ENCODE results near the gene PTPRG. TPM values are rescaled to one million over a fixed set of nuclear protein-coding genes. Genes with fewer than 3 reads are reported as not detected.
"Not testable (repeated sequence)": the region's sequence is repeated elsewhere in the genome, so short reads cannot be mapped to it uniquely, and the experiment has no call there.

The PTPRG gene
- polyA plus RNA-seq, 3 donors, result not detected

- Mint-ChIP-seq H3K4me1 (no peaks in the 10 kb centered on the region), H3K4me3 (no peak overlapping the region), H3K9me3 (peaks cover 0 to 7% (median 3%) of the 10 kb centered on the region in 7 donors), H3K36me3 (no peaks in the 10 kb centered on the region), H3K27ac (no peak overlapping the region), H3K27me3 (ENCODE audit: low read depth in 3 of 3) (peaks cover 0 to 1% (median 0%) of the 10 kb centered on the region in 3 donors)
- intact Hi-C loops (cut with micrococcal nuclease), result no loop called here
- Histone ChIP-seq H3K79me2 (ENCODE audit: insufficient read depth, low read length) (no peaks in the 10 kb centered on the region), H3K27me3 (ENCODE audit: control insufficient read depth in 2 of 2, insufficient read depth in 2 of 2, low read length in 2 of 2) (no peaks in the 10 kb centered on the region), H3K4me2 (replicated peaks; ENCODE audit: extremely low read depth, low read length, poor library complexity, severe bottlenecking) (no peak overlapping the region), H3K4me3 (replicated peaks in 1 of 3; ENCODE audit: low read depth in 2 of 3, low read length in 3 of 3) (no peak overlapping the region), H4K20me1 (ENCODE audit: insufficient read depth, low read length) (no peaks in the 10 kb centered on the region), H3K9me3 (replicated peaks in 1 of 2; ENCODE audit: control insufficient read depth in 1 of 2, insufficient read depth in 1 of 2, low read length in 2 of 2) (no peaks in the 10 kb centered on the region), H3K4me1 (ENCODE audit: control insufficient read depth in 1 of 2, insufficient read depth in 2 of 2, low read length in 2 of 2) (no peaks in the 10 kb centered on the region), H2AFZ (ENCODE audit: insufficient read depth, low read depth, low read length, poor library complexity, severe bottlenecking) (no peak overlapping the region), H3K9ac (ENCODE audit: insufficient read depth, low read length, poor library complexity, severe bottlenecking) (no peak overlapping the region), H3K36me3 (replicated peaks in 1 of 2; ENCODE audit: control insufficient read depth in 1 of 2, insufficient read depth in 2 of 2, low read length in 2 of 2) (no peaks in the 10 kb centered on the region), H3K27ac (ENCODE audit: low read depth in 1 of 2, low read length in 2 of 2) (no peak overlapping the region)
- 60% methylated on average over 1 of the region's 4 CpGs for WGBS (ENCODE audit: insufficient coverage)
- DNase-seq, result no peak
- TF ChIP-seq, protein P1, sequence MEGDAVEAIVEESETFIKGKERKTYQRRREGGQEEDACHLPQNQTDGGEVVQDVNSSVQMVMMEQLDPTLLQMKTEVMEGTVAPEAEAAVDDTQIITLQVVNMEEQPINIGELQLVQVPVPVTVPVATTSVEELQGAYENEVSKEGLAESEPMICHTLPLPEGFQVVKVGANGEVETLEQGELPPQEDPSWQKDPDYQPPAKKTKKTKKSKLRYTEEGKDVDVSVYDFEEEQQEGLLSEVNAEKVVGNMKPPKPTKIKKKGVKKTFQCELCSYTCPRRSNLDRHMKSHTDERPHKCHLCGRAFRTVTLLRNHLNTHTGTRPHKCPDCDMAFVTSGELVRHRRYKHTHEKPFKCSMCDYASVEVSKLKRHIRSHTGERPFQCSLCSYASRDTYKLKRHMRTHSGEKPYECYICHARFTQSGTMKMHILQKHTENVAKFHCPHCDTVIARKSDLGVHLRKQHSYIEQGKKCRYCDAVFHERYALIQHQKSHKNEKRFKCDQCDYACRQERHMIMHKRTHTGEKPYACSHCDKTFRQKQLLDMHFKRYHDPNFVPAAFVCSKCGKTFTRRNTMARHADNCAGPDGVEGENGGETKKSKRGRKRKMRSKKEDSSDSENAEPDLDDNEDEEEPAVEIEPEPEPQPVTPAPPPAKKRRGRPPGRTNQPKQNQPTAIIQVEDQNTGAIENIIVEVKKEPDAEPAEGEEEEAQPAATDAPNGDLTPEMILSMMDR (IDR thresholded peaks at IDR 0.05), result no peak
These were observed 474.2 kb downstream of the PTPRG start for GRCh38 chr3:62035402-62036057.

DNA sequence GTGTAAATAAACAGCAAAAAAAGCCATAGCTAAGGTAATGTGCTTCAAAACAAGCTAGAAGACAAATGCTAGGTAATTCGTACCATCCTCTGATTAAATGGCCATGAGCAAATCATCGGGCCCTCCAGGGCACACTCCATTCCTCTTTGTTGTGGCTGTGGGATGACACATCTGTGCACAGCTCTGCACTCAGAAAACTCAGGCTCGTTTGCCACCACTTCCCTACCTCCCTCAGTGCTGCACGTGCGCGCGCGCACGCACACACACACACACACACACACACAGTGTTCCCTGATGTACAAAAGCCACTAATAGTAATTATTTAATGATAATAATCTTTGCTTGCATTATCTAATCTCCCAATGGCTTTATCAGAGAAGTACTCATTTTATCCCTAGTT is 475.4 kb downstream of the PTPRG start:
- Mint-ChIP-seq H3K4me3 (no peak overlapping the region), H3K27me3 (ENCODE audit: low read depth in 3 of 3) (peaks cover 0 to 1% (median 0%) of the 10 kb centered on the region in 3 donors), H3K36me3 (no peaks in the 10 kb centered on the region), H3K27ac (no peak overlapping the region), H3K4me1 (no peaks in the 10 kb centered on the region), H3K9me3 (peaks cover 0 to 6% (median 0%) of the 10 kb centered on the region in 7 donors)
- DNase-seq, result no peak
- H3K36me3 ChIP-seq (replicated peaks in 1 of 2; ENCODE audit: control insufficient read depth in 1 of 2, insufficient read depth in 2 of 2, low read length in 2 of 2), result no peaks in the 10 kb centered on the region
- no peaks in the 10 kb centered on the region for H3K27me3 ChIP-seq (ENCODE audit: control insufficient read depth in 2 of 2, insufficient read depth in 2 of 2, low read length in 2 of 2)
- H3K9ac ChIP-seq (ENCODE audit: insufficient read depth, low read length, poor library complexity, severe bottlenecking), result no peak overlapping the region
- H3K4me1 ChIP-seq (ENCODE audit: control insufficient read depth in 1 of 2, insufficient read depth in 2 of 2, low read length in 2 of 2), result no peaks in the 10 kb centered on the region
- TF ChIP-seq, protein P1 (IDR thresholded peaks at IDR 0.05), result no peak
- H3K4me3 ChIP-seq (replicated peaks in 1 of 3; ENCODE audit: low read depth in 2 of 3, low read length in 3 of 3), result no peak overlapping the region
- WGBS (ENCODE audit: insufficient coverage), result 100% methylated on average over 1 of the region's 9 CpGs
- no peaks in the 10 kb centered on the region for H3K9me3 ChIP-seq (replicated peaks in 1 of 2; ENCODE audit: control insufficient read depth in 1 of 2, insufficient read depth in 1 of 2, low read length in 2 of 2)
- intact Hi-C loops (cut with micrococcal nuclease), result no loop called here
- no peak overlapping the region for H2AFZ ChIP-seq (ENCODE audit: insufficient read depth, low read depth, low read length, poor library complexity, severe bottlenecking)
- no peak overlapping the region for H3K4me2 ChIP-seq (replicated peaks; ENCODE audit: extremely low read depth, low read length, poor library complexity, severe bottlenecking)
- H4K20me1 ChIP-seq (ENCODE audit: insufficient read depth, low read length), result no peaks in the 10 kb centered on the region
- H3K79me2 ChIP-seq (ENCODE audit: insufficient read depth, low read length), result no peaks in the 10 kb centered on the region
- H3K27ac ChIP-seq (ENCODE audit: low read depth in 1 of 2, low read length in 2 of 2), result no peak overlapping the region

GRCh38 chr3:62038798-62039197 is 477.4 kb downstream of the PTPRG start:
- H3K4me3 ChIP-seq (replicated peaks in 1 of 3; ENCODE audit: low read depth in 2 of 3, low read length in 3 of 3); H3K27me3 Mint-ChIP-seq (ENCODE audit: low read depth in 3 of 3); H3K9ac ChIP-seq (ENCODE audit: insufficient read depth, low read length, poor library complexity, severe bottlenecking); intact Hi-C loops (cut with micrococcal nuclease); H3K9me3 Mint-ChIP-seq; H3K79me2 ChIP-seq (ENCODE audit: insufficient read depth, low read length); H3K4me2 ChIP-seq (replicated peaks; ENCODE audit: extremely low read depth, low read length, poor library complexity, severe bottlenecking); H3K36me3 Mint-ChIP-seq; H4K20me1 ChIP-seq (ENCODE audit: insufficient read depth, low read length); H3K27me3 ChIP-seq (ENCODE audit: control insufficient read depth in 2 of 2, insufficient read depth in 2 of 2, low read length in 2 of 2); H3K4me1 Mint-ChIP-seq; H3K36me3 ChIP-seq (replicated peaks in 1 of 2; ENCODE audit: control insufficient read depth in 1 of 2, insufficient read depth in 2 of 2, low read length in 2 of 2); H3K4me3 Mint-ChIP-seq; H3K27ac ChIP-seq (ENCODE audit: low read depth in 1 of 2, low read length in 2 of 2); H2AFZ ChIP-seq (ENCODE audit: insufficient read depth, low read depth, low read length, poor library complexity, severe bottlenecking); H3K27ac Mint-ChIP-seq; H3K9me3 ChIP-seq (replicated peaks in 1 of 2; ENCODE audit: control insufficient read depth in 1 of 2, insufficient read depth in 1 of 2, low read length in 2 of 2); DNase-seq; H3K4me1 ChIP-seq (ENCODE audit: control insufficient read depth in 1 of 2, insufficient read depth in 2 of 2, low read length in 2 of 2): not testable (repeated sequence)
- 100% methylated on average over 4 of the region's 4 CpGs for WGBS (ENCODE audit: insufficient coverage)
